Heart left ventricle (tissue), 13 donors: Measurements from ENCODE around the gene PRM2.

Experiments used
- CTCF ChIP-seq, 12 donors: fragments of 200-600 bp; sonication (generic) in 4 of 12; IDR thresholded peaks; one replicate each; pipeline versions ENCODE4 v1.5.0 to v1.8.0; 2018 to 2022; ENCODE audit warnings: antibody characterized with exemption in 12 of 12, mild to moderate bottlenecking in 5 of 12
- POLR2A ChIP-seq, 2 donors: fragments of 450-650 bp; IDR thresholded peaks; one replicate each; pipeline ENCODE4 v1.6.1; 2017; ENCODE audit warnings: antibody characterized with exemption in 2 of 2, mild to moderate bottlenecking in 2 of 2, moderate library complexity in 2 of 2
- donor health status: ischemic (EF 13 %, LVEDD 7.1; RV severe dilation, severe dysfunction).
- donor health status: DM: no; HTN: yes; CAD: no.
- donor health status: DM: no; HTN: no; CAD: no.
- donor health status: ischemic (EF 25% LVEDD 6.9; RV normal size, moderate dysfunction).
- donor health status: ischemic (EF 25% LVEDD 5.7; RV mildly dilated, moderate dysfunction).
- donor health status: ischemic (EF 35%, LVEDD 5.7; RV mildly dilated, moderate dysfunction).
- donor health status: nonischemic (EF 11% LVEDD 7.7; RV severe dilation, severe dysfunction).
- donor health status: DM: yes; HTN: yes; CAD: no.
- donor health status: PGD.
- donor health status: ischemic (EF 29% LVEDD 5.4; RV normal size, mild dysfunction).
- donor health status: nonischemic (EF 23%, LVEDD 6.1; RV moderate dilation, normal function).

- TF ChIP-seq CTCF (IDR thresholded peaks at IDR 0.05) (no peak), POLR2A (IDR thresholded peaks at IDR 0.05) (no peak)
Observed at GRCh38 chr16:11240636-11241473, 35.4 kb downstream of the PRM2 start.
